Erythroblast (primary cell): ENCODE results near the gene SNX10.

Source experiments
- GATA1 ChIP-seq: IDR thresholded peaks from 2 replicates; pipeline ENCODE4 v1.6.1; 2011; ENCODE audit warnings: low read depth, mild to moderate bottlenecking, control low read depth, low read length, moderate library complexity
- POLR2A ChIP-seq: IDR thresholded peaks from 2 replicates; pipeline ENCODE4 v1.6.1; 2011; ENCODE audit warnings: mild to moderate bottlenecking, low read length

DNA sequence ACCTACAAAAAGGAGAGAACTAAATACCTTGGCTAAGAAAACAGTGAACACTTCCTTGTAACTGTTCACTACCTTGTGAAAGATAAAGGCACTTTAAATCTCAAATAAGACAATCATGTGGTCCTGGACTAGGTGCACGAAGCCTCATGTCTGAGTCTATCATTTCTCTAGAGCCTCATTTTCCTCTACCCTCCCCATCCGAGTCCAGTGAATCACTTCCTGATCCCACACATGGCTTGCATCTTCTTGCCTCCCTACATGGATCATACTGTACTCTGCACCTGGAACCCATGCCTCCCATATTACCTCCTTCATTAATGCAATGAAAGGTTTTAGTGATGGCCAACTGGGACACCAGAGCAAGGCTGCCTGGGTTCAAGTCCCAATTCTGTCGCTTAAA is 34.5 kb downstream of the SNX10 start:
- TF ChIP-seq POLR2A (no peak), GATA1 (no peak)
